GM18517 (cell line): ENCODE measurements around the gene FGR.

Source experiments
- ATAC-seq: cut with Tn5 transposase; IDR thresholded peaks from one replicate; pipeline ENCODE4 v1.9.1; 2021; ENCODE audit warnings: mild to moderate bottlenecking, moderate library complexity; ENCODE audit not compliant: unreplicated experiment

The FGR gene

GRCh38 chr1:27569506-27570291, 65.3 kb downstream of the FGR start:
- ATAC-seq = no peak

GRCh38 chr1:27569088-27569460, 65.9 kb downstream of the FGR start:
- ATAC-seq = no peak

GRCh38 chr1:27568300-27569087, 66.5 kb downstream of the FGR start:
- ATAC-seq = peak; percentile 80

- no peak for ATAC-seq
Observed at GRCh38 chr1:27567971-27568299, 67.0 kb downstream of the FGR start.

GRCh38 chr1:27567146-27567526, 67.8 kb downstream of the FGR start:
- ATAC-seq = no peak

- no peak for ATAC-seq
Observed at GRCh38 chr1:27566462-27567145, 68.4 kb downstream of the FGR start.

GRCh38 chr1:27564710-27565649, 70.0 kb downstream of the FGR start:
- no peak for ATAC-seq

GRCh38 chr1:27563591-27564471, 71.2 kb downstream of the FGR start:
- no peak for ATAC-seq

- no peak for ATAC-seq
Observed at GRCh38 chr1:27563341-27563590, 71.7 kb downstream of the FGR start.

- ATAC-seq = no peak
Observed at GRCh38 chr1:27562534-27563340, 72.2 kb downstream of the FGR start.
